ENCODE data around the gene FBXO36.

- TF ChIP-seq POLR2A (IDR thresholded peaks at IDR 0.05) (no peak), CTCF (IDR thresholded peaks at IDR 0.05) (no peak), POLR2AphosphoS5 (IDR thresholded peaks at IDR 0.05) (no peak)
Observed at GRCh38 chr2:230043025-230043424, 120.7 kb downstream of the FBXO36 start.

All from upper lobe of left lung (tissue), 4 donors.